Bronchial epithelial cell (primary cell): ENCODE results near the gene LZTFL1. TPM values are rescaled to one million over a fixed set of nuclear protein-coding genes. Genes with fewer than 3 reads are reported as not detected.

Experiments used
- DNase-seq: peaks from one replicate; pipeline ENCODE4 v3.0.0-alpha.2; 2010; ENCODE audit warnings: low read depth
- FAIRE-seq: peaks from 2 replicates; lab custom pipeline; 2011; peaks lifted over from hg19 to GRCh38; lab: Jason Lieb, UNC
- H3K27me3 ChIP-seq: 2 replicates; pipeline ENCODE4 v1.5.1; 2011; ENCODE audit warnings: low read length; ENCODE audit not compliant: control insufficient read depth, insufficient read depth
- H3K36me3 ChIP-seq: 2 replicates; pipeline ENCODE4 v1.5.1; 2011; ENCODE audit warnings: low read length; ENCODE audit not compliant: control insufficient read depth, insufficient read depth
- H3K4me3 ChIP-seq: 2 replicates; pipeline ENCODE4 v1.5.1; 2011; ENCODE audit warnings: mild to moderate bottlenecking, low read depth, low read length, control low read depth
- CTCF ChIP-seq: IDR thresholded peaks from 2 replicates; pipeline ENCODE4 v1.5.1; 2011; ENCODE audit warnings: mild to moderate bottlenecking, moderate library complexity, low read length, control low read depth, inconsistent platforms; ENCODE audit not compliant: insufficient read depth, severe bottlenecking
- total RNA-seq: library from RNA; depleted of rRNA; stranded (reverse); fragments of >200 nt; gene quantifications from 2 replicates; pipeline ENCODE4 v1.2.1, GENCODE V29; 2014

The LZTFL1 gene
- total RNA-seq, 1 donor from 2014 or later, result 7.1 TPM

DNA sequence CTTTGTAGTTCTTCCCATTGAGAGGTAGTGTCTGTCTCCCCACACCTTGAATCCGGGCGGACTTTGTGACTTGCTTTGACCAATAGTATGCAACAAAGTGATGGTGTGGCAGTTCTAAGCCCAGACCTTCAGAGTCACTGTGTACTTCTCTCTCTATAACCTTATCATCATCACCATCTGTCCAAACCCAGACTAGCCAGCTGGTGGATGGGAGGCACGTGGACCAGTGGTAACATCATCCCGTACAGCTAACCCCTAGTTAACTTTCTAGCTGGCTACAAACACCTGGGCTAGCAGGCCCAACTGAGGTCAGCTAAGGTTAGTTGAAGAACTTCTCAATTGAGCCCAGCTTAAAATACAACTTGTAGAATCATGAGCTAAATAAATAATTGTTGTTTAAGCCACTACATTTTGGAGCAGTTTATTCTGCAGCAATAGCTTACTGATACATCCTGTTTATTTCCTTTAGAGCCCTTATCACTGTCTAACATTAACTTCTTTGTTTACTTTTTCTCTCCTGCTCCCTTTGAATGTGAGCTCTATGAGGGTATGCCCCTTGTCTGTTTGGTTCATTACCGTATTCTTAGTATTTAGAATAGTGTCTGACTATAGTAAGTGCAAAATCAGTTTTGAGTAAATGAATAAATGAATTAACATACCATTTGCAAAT, 32.9 kb upstream of the LZTFL1 start:
- FAIRE-seq (no peak), DNase-seq (no peak)
- TF ChIP-seq CTCF, result no peak
- Histone ChIP-seq H3K27me3 (peaks cover 3% of the 10 kb centered on the region), H3K4me3 (no peak overlapping the region), H3K36me3 (no peaks in the 10 kb centered on the region)

GRCh38 chr3:45873638-45874037, 31.7 kb upstream of the LZTFL1 start:
- Histone ChIP-seq H3K27me3 (peaks cover 3% of the 10 kb centered on the region), H3K36me3 (no peaks in the 10 kb centered on the region), H3K4me3 (no peak overlapping the region)
- DNase-seq (no peak), FAIRE-seq (no peak)
- TF ChIP-seq CTCF, result no peak

- no peaks in the 10 kb centered on the region for H3K36me3 ChIP-seq
- H3K4me3 ChIP-seq, result no peak overlapping the region
- TF ChIP-seq CTCF, result no peak
- DNase-seq, result no peak
- FAIRE-seq, result no peak
- H3K27me3 ChIP-seq, result peaks cover 3% of the 10 kb centered on the region
Measured at GRCh38 chr3:45873036-45873435, 31.1 kb upstream of the LZTFL1 start.

- FAIRE-seq, result no peak
- Histone ChIP-seq H3K36me3 (no peaks in the 10 kb centered on the region), H3K27me3 (peaks cover 3% of the 10 kb centered on the region), H3K4me3 (no peak overlapping the region)
- TF ChIP-seq CTCF, result no peak
- no peak for DNase-seq
Measured at GRCh38 chr3:45872569-45872968, 30.6 kb upstream of the LZTFL1 start.

GRCh38 chr3:45871780-45872179, 29.9 kb upstream of the LZTFL1 start:
- Histone ChIP-seq H3K36me3 (no peaks in the 10 kb centered on the region), H3K27me3 (peaks cover 2% of the 10 kb centered on the region), H3K4me3 (no peak overlapping the region)
- FAIRE-seq, result no peak
- TF ChIP-seq CTCF, result no peak
- no peak for DNase-seq

DNA sequence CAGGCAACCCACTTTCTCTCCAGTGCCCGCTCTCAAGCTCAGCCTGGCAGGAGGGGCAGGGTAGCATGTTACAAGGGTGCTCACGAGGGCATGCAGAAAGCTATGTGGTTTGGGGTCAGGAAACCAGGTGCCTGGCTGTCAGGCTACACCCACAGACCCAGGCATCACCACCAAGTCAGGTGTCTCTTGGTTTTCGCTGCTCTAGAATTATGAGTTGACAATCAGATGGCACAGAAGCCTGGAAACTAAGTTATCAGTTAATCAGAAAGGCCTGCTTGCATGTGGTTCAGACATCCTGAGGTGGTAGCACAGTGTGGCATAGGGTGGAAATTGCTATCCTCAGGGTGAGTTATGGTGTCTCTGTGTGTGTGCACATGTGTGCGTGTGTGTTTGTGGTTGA, 28.2 kb upstream of the LZTFL1 start:
- Histone ChIP-seq H3K4me3 (no peak overlapping the region), H3K36me3 (no peaks in the 10 kb centered on the region), H3K27me3 (peaks cover 3% of the 10 kb centered on the region)
- TF ChIP-seq CTCF, result no peak
- no peak for DNase-seq
- no peak for FAIRE-seq
